ENCODE data around the gene RBM22. TPM values are rescaled to one million over a fixed set of nuclear protein-coding genes. Genes with fewer than 3 reads are reported as not detected.

RBM22 gene
- total RNA-seq, 1 donor from 2014 or later = 30.2 TPM

GRCh38 chr5:150706776-150707390 is 6.0 kb upstream of the RBM22 start:
- H3K36me3 ChIP-seq = peaks cover 0 to 33% of the 10 kb centered on the region in 2 donors
- H3K4me1 ChIP-seq = no peaks in the 10 kb centered on the region
- intact Hi-C loops (cut with DNase I) = no loop called here
- TF ChIP-seq POLR2AphosphoS5 (IDR thresholded peaks at IDR 0.05; ENCODE audit: insufficient read depth in 1 of 2, low read depth in 1 of 2) (no peak), POLR2A (IDR thresholded peaks at IDR 0.05) (no peak), CTCF (IDR thresholded peaks at IDR 0.05) (no peak)
- no peaks in the 10 kb centered on the region for H3K27me3 ChIP-seq
- H3K9me3 ChIP-seq = no peaks in the 10 kb centered on the region
- DNase-seq (ENCODE audit: extremely low spot score in 2 of 2) = no peak
- no peak overlapping the region for H3K4me3 ChIP-seq
- no peak overlapping the region for H3K27ac ChIP-seq

GRCh38 chr5:150703762-150704161 is 2.9 kb upstream of the RBM22 start:
- Histone ChIP-seq H3K4me1 (peaks cover 13% of the 10 kb centered on the region), H3K27me3 (no peaks in the 10 kb centered on the region), H3K4me3 (no peak overlapping the region), H3K27ac (no peak overlapping the region), H3K36me3 (peaks cover 0 to 5% of the 10 kb centered on the region in 2 donors), H3K9me3 (no peaks in the 10 kb centered on the region)
- intact Hi-C loops (cut with DNase I) = no loop called here
- no peak for DNase-seq (ENCODE audit: extremely low spot score in 2 of 2)
- TF ChIP-seq POLR2A (IDR thresholded peaks at IDR 0.05) (no peak), POLR2AphosphoS5 (IDR thresholded peaks at IDR 0.05; ENCODE audit: insufficient read depth in 1 of 2, low read depth in 1 of 2) (no peak), CTCF (IDR thresholded peaks at IDR 0.05) (no peak)

- H3K4me3 ChIP-seq = peak overlapping the region; percentile 85 to 98
- H3K27me3 ChIP-seq = no peaks in the 10 kb centered on the region
- H3K4me1 ChIP-seq = peaks cover 13% of the 10 kb centered on the region
- peak overlapping the region; percentile 98 for H3K27ac ChIP-seq
- DNase-seq (ENCODE audit: extremely low spot score in 2 of 2) = no peak
- peaks cover 0 to 36% of the 10 kb centered on the region in 2 donors for H3K36me3 ChIP-seq
- H3K9me3 ChIP-seq = no peaks in the 10 kb centered on the region
- intact Hi-C loops (cut with DNase I) = no loop called here
- TF ChIP-seq POLR2AphosphoS5 (IDR thresholded peaks at IDR 0.05; ENCODE audit: insufficient read depth in 1 of 2, low read depth in 1 of 2) (no peak), POLR2A (IDR thresholded peaks at IDR 0.05) (no peak), CTCF (IDR thresholded peaks at IDR 0.05) (no peak)
Measured at GRCh38 chr5:150700246-150700593, 642 bp downstream of the RBM22 start.

- Histone ChIP-seq H3K27ac (no peak overlapping the region), H3K36me3 (peaks cover 0 to 86% of the 10 kb centered on the region in 2 donors), H3K27me3 (no peaks in the 10 kb centered on the region), H3K9me3 (no peaks in the 10 kb centered on the region), H3K4me1 (peaks cover 7% of the 10 kb centered on the region), H3K4me3 (no peak overlapping the region)
- DNase-seq (ENCODE audit: extremely low spot score in 2 of 2) = no peak
- intact Hi-C loops (cut with DNase I) = no loop called here
- TF ChIP-seq CTCF (IDR thresholded peaks at IDR 0.05) (no peak), POLR2AphosphoS5 (IDR thresholded peaks at IDR 0.05; ENCODE audit: insufficient read depth in 1 of 2, low read depth in 1 of 2) (no peak), POLR2A (IDR thresholded peaks at IDR 0.05) (no peak)
Measured at GRCh38 chr5:150694612-150695011, 6.2 kb downstream of the RBM22 start.

- DNase-seq (ENCODE audit: extremely low spot score in 2 of 2) = no peak
- Histone ChIP-seq H3K27me3 (no peaks in the 10 kb centered on the region), H3K36me3 (peaks cover 0 to 71% of the 10 kb centered on the region in 2 donors), H3K27ac (no peak overlapping the region), H3K4me3 (no peak overlapping the region), H3K4me1 (no peaks in the 10 kb centered on the region), H3K9me3 (no peaks in the 10 kb centered on the region)
- intact Hi-C loops (cut with DNase I) = no loop called here
- TF ChIP-seq POLR2AphosphoS5 (IDR thresholded peaks at IDR 0.05; ENCODE audit: insufficient read depth in 1 of 2, low read depth in 1 of 2) = no peak
- no peak for TF ChIP-seq CTCF (IDR thresholded peaks at IDR 0.05)
- TF ChIP-seq POLR2A (IDR thresholded peaks at IDR 0.05) = no peak
Measured at GRCh38 chr5:150692276-150692675, 8.6 kb downstream of the RBM22 start.

Measured in vagina (tissue), 2 donors.